NCI-H2107 treated with DMSO at 0.1 percent for 48 hours (cell line): ENCODE results near the gene RSAD2.
"Not testable (repeated sequence)": the region's sequence is repeated elsewhere in the genome, so short reads cannot be mapped to it uniquely, and the experiment has no call there.

Experiments used
- DNase-seq: peaks from one replicate; lab custom pipeline; 2025; ENCODE audit not compliant: unreplicated experiment; lab: John Stamatoyannopoulos, UW

The RSAD2 gene

DNA sequence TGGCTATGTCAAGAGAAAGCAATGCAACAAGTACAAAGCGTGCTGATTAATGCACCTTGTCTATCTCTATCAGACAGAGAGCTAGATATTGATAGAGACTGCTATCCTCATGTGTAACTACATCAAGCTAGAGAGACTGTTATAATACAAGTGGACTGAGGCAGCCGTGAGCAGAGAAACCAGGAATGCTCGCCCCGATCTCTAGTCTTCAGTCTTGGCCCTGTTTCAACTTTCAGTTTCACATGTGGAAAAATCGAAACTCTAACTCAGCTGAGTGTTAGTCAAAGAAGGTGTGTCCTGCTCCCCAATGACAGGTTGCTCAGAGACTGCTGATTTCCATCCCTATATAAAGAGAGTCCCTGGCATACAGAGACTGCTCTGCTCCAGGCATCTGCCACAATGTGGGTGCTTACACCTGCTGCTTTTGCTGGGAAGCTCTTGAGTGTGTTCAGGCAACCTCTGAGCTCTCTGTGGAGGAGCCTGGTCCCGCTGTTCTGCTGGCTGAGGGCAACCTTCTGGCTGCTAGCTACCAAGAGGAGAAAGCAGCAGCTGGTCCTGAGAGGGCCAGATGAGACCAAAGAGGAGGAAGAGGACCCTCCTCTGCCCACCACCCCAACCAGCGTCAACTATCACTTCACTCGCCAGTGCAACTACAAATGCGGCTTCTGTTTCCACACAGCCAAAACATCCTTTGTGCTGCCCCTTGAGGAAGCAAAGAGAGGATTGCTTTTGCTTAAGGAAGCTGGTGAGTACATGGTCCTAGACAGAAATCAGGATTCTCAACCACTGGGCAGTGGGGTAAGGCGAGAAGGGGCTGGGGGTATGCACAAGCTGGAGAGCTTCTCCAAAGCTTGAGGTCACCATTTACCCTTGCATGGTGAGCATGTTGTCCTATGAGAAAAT lies at the start of gene RSAD2:
Gene RSAD2, plus strand, starts transcription at position 376 of the 903 bp plus-strand sequence. Its CDS starts 24 bp downstream, at position 400.
- DNase-seq: peak; percentile 91

GRCh38 chr2:6828299-6828584 lies 49.3 kb upstream of the RSAD2 start:
- peak; percentile 11 for DNase-seq

DNA sequence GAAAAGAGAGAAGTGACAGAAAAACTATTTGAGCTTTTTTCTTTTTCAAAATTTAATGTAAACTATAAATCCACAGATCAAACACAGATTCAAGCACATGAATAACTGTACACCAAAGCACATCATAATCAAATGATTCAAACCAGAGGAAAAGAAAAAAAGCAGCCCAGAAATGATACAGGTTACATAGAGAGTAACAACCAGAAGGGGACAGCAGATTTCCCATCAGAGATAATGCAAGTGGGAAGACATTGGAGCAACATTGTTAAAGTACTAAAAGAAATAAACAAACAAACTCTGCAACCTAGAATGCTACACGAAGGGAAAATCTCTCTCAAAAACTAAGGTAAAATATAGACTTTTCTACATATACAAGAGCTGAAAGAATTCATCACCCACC lies 46.3 kb upstream of the RSAD2 start:
- no peak for DNase-seq

- DNase-seq: no peak
Measured at GRCh38 chr2:6832596-6833299, 44.8 kb upstream of the RSAD2 start.

DNA sequence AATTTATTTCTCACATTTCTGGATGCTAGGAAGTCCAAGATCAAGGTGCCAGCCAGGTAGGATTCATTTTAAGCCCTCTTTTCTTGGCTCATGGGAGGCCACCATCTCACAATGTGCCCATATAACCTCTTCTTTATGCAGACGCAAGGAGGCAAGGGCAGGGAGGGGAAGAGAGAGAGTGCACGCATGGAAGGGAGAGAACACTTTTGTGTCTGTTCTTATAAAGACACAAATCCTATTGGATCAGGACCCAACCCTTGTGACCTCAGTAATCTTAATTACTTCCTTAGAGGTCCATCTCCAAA lies 44.3 kb upstream of the RSAD2 start:
- DNase-seq: no peak

- DNase-seq: no peak
Measured at GRCh38 chr2:6834163-6834562, 43.4 kb upstream of the RSAD2 start.

- no peak for DNase-seq
Measured at GRCh38 chr2:6835467-6835866, 42.1 kb upstream of the RSAD2 start.

DNA sequence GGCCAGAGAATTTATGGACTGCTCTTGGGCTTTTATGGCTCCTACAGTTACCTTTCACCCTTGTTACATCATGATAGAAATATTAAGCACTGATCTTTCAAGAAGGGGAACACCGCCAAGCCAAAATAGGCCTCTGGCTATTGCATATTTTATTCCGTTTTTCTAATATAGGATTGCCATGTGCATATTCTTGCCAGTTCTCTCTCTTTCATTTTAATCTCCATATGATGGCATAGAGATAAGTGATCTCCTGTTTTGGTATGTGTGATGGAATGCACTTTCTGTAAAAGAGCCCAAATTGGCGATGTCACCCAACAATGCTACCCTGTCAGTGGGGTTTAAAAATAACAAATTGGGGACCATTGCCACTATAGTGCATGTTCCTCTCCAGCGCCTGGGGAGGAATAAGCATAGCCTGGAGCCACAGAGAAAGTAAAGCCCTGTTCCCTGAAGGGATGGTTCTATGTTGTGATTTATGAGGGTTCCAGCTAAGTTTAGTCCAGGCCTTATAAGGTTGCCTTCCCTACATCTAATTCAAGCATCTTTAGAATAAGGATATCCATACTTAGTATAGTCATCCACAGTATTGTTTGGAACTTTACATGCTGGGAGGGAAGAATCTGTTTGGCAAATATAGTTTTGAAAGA lies 38.8 kb upstream of the RSAD2 start:
- DNase-seq: no peak

GRCh38 chr2:6841537-6842287 lies 35.9 kb upstream of the RSAD2 start:
- no peak for DNase-seq

GRCh38 chr2:6845312-6845711 lies 32.3 kb upstream of the RSAD2 start:
- DNase-seq: no peak

- no peak for DNase-seq
Measured at GRCh38 chr2:6845903-6846302, 31.7 kb upstream of the RSAD2 start.

DNA sequence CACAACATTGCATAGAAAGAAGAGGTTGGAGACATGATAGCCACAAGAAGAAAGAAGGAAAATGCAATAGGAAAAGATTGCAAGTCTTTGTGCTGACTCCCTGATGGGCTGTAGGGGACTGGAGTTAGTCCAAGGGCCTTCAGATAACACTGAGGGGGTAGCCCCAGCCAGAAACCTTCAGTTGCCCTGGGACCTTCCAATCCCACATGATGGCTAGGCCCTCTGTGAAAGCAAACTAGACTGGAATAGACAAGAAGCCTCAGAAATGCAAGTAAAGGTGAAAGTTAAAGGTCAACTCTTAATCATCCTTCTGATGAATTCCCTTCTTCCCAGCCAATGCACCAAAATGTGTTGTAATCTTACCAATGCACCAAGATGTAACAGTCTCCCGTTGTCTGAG lies 31.0 kb upstream of the RSAD2 start:
- DNase-seq: no peak

- DNase-seq: no peak
Measured at GRCh38 chr2:6846967-6847681, 30.5 kb upstream of the RSAD2 start.

DNA sequence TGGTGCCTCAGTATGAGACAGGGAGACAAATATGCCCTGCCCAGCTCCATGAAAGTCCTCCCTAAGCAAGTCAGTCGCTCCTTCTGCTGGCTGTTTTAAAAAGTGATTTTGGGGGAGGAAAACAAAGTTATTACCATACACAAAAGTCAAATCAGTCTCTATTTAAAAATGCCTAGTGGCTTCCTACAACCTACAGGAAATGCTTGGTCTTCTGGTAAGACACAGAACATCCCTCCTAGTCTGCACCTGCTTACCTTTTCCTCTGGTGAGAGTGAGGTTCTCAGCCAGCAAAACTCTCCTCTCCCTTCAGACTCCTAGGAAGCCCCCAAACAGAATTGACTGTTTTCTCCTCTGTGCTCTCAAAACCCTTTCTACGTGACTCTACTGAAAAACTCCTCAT lies 25.4 kb upstream of the RSAD2 start:
- DNase-seq: no peak

GRCh38 chr2:6854416-6854815 lies 23.2 kb upstream of the RSAD2 start:
- DNase-seq: no peak

GRCh38 chr2:6855860-6856547 lies 21.6 kb upstream of the RSAD2 start:
- no peak for DNase-seq

GRCh38 chr2:6856548-6856920 lies 21.0 kb upstream of the RSAD2 start:
- no peak for DNase-seq

DNA sequence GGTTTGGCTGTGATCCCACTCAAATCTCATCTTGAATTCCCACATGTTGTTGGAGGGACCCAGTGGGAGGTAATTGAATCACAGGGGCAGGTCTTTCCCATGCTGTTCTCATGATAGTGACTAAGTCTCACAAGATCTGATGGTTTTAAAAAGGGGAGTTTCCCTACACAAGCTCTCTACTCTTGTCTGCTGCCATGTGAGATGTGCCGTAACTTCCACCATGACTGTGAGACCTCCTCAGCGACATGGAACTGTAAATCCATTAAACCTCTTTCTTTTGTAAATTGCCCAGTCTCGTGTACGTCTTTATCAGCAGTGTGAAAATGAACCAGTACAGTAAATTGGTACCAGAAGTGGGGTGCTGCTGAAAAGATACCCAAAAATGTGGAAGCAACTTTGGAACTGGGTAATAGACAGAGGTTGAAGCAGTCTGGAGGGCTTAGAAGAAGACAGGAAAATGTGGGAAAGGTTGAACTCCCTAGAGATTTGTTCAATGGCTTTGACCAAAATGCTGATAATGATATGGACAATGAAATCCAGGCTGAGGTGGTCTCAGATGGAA lies 19.0 kb upstream of the RSAD2 start:
- DNase-seq: not testable (repeated sequence)

GRCh38 chr2:6860296-6860695 lies 17.3 kb upstream of the RSAD2 start:
- no peak for DNase-seq

- DNase-seq: no peak
Measured at GRCh38 chr2:6863792-6864191, 13.8 kb upstream of the RSAD2 start.
